ENCODE data around the gene PPP2R3A. TPM values are rescaled to one million over a fixed set of nuclear protein-coding genes. Genes with fewer than 3 reads are reported as not detected.

Gene PPP2R3A
- total and polyA plus RNA-seq, 2 donors: 0.80 to 1.1 TPM

DNA sequence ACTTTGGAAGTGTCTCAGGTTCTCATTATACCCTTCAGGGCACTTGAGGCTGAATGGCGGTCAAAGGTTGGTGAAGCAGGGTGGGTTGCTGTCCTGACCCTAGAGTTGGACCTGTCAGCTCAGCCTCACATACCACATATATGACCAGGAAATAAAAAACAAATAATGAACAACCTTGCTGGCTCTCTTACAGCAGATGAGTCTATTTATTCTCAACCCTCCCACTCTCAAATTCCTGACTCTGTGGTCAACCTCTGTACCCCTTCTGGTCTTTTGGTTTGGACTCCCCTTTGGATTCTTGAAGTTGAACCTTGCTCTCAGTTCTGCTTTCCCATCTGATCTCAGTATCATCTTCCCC lies 16.9 kb downstream of the PPP2R3A start:
- H3K27ac ChIP-seq (ENCODE audit: low read depth in 1 of 2, low read length in 1 of 2): no peak overlapping the region
- DNase-seq (ENCODE audit: low read depth in 6 of 9, low spot score in 9 of 9): no peak
- no peaks in the 10 kb centered on the region for H3K27me3 ChIP-seq (ENCODE audit: control insufficient read depth in 2 of 2, insufficient read depth in 1 of 2, low read length in 1 of 2)
- H3K4me3 ChIP-seq (ENCODE audit: low read length in 2 of 2): no peak overlapping the region
- WGBS: 96% methylated on average over 1 of the region's 1 CpG
- no peaks in the 10 kb centered on the region for H3K36me3 ChIP-seq (ENCODE audit: control insufficient read depth in 2 of 2, insufficient read depth in 2 of 2, low read length in 1 of 2)
- H3K4me1 ChIP-seq (ENCODE audit: control insufficient read depth in 2 of 2, insufficient read depth in 2 of 2, low read length in 2 of 2): no peaks in the 10 kb centered on the region
- no peaks in the 10 kb centered on the region for H3K9me3 ChIP-seq (ENCODE audit: control insufficient read depth in 2 of 2, insufficient read depth in 1 of 2, low read length in 1 of 2)

DNA sequence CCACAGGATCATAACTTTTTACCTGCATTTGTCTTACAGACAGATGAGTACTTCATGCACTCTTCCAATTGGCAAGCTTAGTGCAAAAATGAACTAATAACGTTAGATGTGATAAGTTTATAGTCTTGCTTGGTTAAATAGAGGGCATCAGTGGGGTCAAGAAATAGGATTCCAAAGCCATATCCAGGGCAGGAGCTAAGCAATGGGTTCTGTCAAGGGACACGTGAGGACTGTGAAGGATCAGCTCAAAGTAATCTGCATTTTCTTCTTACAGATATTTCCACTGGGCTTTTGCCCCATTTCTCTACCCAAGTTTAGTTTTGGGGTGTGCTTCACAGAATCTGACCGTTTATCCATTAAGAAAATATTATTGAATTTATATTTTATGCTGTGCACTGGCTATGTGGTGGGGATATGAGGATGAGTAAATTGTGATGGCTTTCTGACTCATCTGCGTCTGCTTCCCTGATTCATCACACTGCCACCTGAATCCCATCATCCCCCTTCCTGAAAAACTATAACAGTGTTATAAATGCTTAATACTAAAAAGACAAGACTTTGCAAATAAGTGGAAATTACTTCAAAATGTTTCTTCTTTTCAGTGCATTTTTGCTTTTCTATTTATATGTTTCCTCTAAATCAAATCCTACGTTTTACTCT lies 17.5 kb downstream of the PPP2R3A start:
- WGBS: 93% methylated on average over 5 of the region's 5 CpGs
- no peaks in the 10 kb centered on the region for H3K36me3 ChIP-seq (ENCODE audit: control insufficient read depth in 2 of 2, insufficient read depth in 2 of 2, low read length in 1 of 2)
- H3K9me3 ChIP-seq (ENCODE audit: control insufficient read depth in 2 of 2, insufficient read depth in 1 of 2, low read length in 1 of 2): no peaks in the 10 kb centered on the region
- no peaks in the 10 kb centered on the region for H3K4me1 ChIP-seq (ENCODE audit: control insufficient read depth in 2 of 2, insufficient read depth in 2 of 2, low read length in 2 of 2)
- DNase-seq (ENCODE audit: low read depth in 6 of 9, low spot score in 9 of 9): no peak
- H3K27ac ChIP-seq (ENCODE audit: low read depth in 1 of 2, low read length in 1 of 2): no peak overlapping the region
- no peaks in the 10 kb centered on the region for H3K27me3 ChIP-seq (ENCODE audit: control insufficient read depth in 2 of 2, insufficient read depth in 1 of 2, low read length in 1 of 2)
- H3K4me3 ChIP-seq (ENCODE audit: low read length in 2 of 2): no peak overlapping the region

DNA sequence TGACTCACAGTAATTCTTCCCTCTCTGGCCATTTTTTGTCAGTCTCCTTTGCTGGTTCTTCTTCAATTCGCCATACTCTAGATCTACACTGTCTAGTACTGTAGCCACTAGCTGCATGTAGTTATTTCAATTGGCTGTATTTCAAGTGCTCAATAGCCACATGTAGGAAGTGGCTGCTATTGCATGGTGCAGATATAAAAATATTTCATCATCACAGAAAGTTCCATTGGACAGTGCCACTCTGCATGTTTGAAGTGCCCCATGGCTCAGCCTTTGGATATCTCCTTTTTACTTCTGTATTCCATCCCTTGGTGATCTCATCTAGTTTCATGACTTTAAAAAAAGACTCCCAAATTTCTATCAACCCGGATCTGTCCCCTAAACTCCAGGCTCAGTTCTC lies 22.1 kb downstream of the PPP2R3A start:
- Histone ChIP-seq H3K27ac (ENCODE audit: low read depth in 1 of 2, low read length in 1 of 2) (no peak overlapping the region), H3K36me3 (ENCODE audit: control insufficient read depth in 2 of 2, insufficient read depth in 2 of 2, low read length in 1 of 2) (no peaks in the 10 kb centered on the region), H3K4me3 (ENCODE audit: low read length in 2 of 2) (no peak overlapping the region), H3K9me3 (ENCODE audit: control insufficient read depth in 2 of 2, insufficient read depth in 1 of 2, low read length in 1 of 2) (no peaks in the 10 kb centered on the region), H3K27me3 (ENCODE audit: control insufficient read depth in 2 of 2, insufficient read depth in 1 of 2, low read length in 1 of 2) (no peaks in the 10 kb centered on the region), H3K4me1 (ENCODE audit: control insufficient read depth in 2 of 2, insufficient read depth in 2 of 2, low read length in 2 of 2) (no peaks in the 10 kb centered on the region)
- DNase-seq (ENCODE audit: low read depth in 6 of 9, low spot score in 9 of 9): no peak
- WGBS: 96% methylated on average over 2 of the region's 2 CpGs

DNA sequence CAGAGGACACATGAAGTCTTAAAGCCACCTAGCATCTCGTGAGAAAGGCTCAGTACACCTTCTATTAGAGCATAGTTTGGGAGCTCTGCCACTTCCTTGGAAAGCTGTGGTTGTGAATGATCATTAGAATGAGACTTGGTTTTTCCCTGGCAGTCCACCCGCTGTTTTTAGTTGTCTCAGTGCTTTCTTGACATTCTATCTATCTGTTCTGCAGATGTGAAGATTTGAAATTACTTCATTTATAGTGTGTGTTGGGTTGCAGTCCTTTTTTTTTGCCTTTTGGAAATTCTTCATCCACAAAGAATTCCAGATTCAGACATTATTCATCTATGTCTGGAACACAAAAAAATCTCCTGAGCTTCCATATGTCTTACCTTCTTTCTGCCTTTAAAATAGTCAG lies 23.7 kb downstream of the PPP2R3A start:
- Histone ChIP-seq H3K9me3 (ENCODE audit: control insufficient read depth in 2 of 2, insufficient read depth in 1 of 2, low read length in 1 of 2) (no peaks in the 10 kb centered on the region), H3K27ac (ENCODE audit: low read depth in 1 of 2, low read length in 1 of 2) (no peak overlapping the region), H3K36me3 (ENCODE audit: control insufficient read depth in 2 of 2, insufficient read depth in 2 of 2, low read length in 1 of 2) (no peaks in the 10 kb centered on the region), H3K27me3 (ENCODE audit: control insufficient read depth in 2 of 2, insufficient read depth in 1 of 2, low read length in 1 of 2) (no peaks in the 10 kb centered on the region), H3K4me3 (ENCODE audit: low read length in 2 of 2) (no peak overlapping the region), H3K4me1 (ENCODE audit: control insufficient read depth in 2 of 2, insufficient read depth in 2 of 2, low read length in 2 of 2) (no peaks in the 10 kb centered on the region)
- WGBS: 91% methylated on average over 2 of the region's 2 CpGs
- no peak for DNase-seq (ENCODE audit: low read depth in 6 of 9, low spot score in 9 of 9)

DNA sequence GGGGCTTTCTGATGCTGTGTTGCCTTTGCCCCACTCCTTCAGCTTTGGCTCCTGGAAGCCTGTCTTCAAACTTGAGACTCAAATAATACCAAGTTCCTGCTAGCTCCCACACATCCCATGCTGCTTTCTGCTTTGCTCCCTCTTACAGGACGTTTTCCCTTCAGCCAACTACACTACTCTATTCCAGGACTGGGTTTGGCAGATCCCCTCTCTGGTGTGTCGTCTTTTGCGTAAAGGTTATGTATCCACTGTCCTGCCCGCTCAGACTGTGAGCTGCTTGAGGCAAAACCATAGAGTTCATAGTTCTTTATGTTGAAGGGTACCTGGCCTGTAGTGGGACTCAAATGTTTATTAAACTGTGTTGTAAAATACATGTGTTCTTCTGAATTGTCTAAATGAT lies 25.4 kb downstream of the PPP2R3A start:
- H3K9me3 ChIP-seq (ENCODE audit: control insufficient read depth in 2 of 2, insufficient read depth in 1 of 2, low read length in 1 of 2): no peaks in the 10 kb centered on the region
- H3K27ac ChIP-seq (ENCODE audit: low read depth in 1 of 2, low read length in 1 of 2): no peak overlapping the region
- 98% methylated on average over 4 of the region's 4 CpGs for WGBS
- no peaks in the 10 kb centered on the region for H3K27me3 ChIP-seq (ENCODE audit: control insufficient read depth in 2 of 2, insufficient read depth in 1 of 2, low read length in 1 of 2)
- no peak overlapping the region for H3K4me3 ChIP-seq (ENCODE audit: low read length in 2 of 2)
- DNase-seq (ENCODE audit: low read depth in 6 of 9, low spot score in 9 of 9): no peak
- H3K36me3 ChIP-seq (ENCODE audit: control insufficient read depth in 2 of 2, insufficient read depth in 2 of 2, low read length in 1 of 2): no peaks in the 10 kb centered on the region
- H3K4me1 ChIP-seq (ENCODE audit: control insufficient read depth in 2 of 2, insufficient read depth in 2 of 2, low read length in 2 of 2): no peaks in the 10 kb centered on the region

DNA sequence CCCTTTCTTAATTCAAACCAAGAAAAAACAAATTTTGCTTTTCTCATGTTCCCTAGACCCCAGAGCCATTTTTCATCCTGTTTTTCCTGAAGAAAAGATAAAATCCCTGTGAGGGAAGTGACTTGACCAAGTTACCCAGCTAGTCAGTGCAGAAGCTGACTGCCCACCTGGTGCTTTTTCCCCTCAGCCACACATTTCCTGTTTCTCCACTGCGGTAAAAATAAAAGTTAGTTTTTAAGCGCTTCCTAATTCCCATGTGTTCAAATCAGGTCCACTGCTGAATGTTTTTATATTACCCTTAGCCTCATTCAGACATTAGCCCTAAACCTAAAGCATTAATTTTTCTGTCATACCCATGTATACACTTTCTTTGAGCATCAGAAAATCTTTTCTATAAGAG lies 26.1 kb downstream of the PPP2R3A start:
- DNase-seq (ENCODE audit: low read depth in 6 of 9, low spot score in 9 of 9): no peak
- H3K4me1 ChIP-seq (ENCODE audit: control insufficient read depth in 2 of 2, insufficient read depth in 2 of 2, low read length in 2 of 2): no peaks in the 10 kb centered on the region
- no peaks in the 10 kb centered on the region for H3K36me3 ChIP-seq (ENCODE audit: control insufficient read depth in 2 of 2, insufficient read depth in 2 of 2, low read length in 1 of 2)
- H3K27ac ChIP-seq (ENCODE audit: low read depth in 1 of 2, low read length in 1 of 2): no peak overlapping the region
- no peaks in the 10 kb centered on the region for H3K27me3 ChIP-seq (ENCODE audit: control insufficient read depth in 2 of 2, insufficient read depth in 1 of 2, low read length in 1 of 2)
- no peak overlapping the region for H3K4me3 ChIP-seq (ENCODE audit: low read length in 2 of 2)
- 6% methylated on average over 2 of the region's 2 CpGs for WGBS
- no peaks in the 10 kb centered on the region for H3K9me3 ChIP-seq (ENCODE audit: control insufficient read depth in 2 of 2, insufficient read depth in 1 of 2, low read length in 1 of 2)

DNA sequence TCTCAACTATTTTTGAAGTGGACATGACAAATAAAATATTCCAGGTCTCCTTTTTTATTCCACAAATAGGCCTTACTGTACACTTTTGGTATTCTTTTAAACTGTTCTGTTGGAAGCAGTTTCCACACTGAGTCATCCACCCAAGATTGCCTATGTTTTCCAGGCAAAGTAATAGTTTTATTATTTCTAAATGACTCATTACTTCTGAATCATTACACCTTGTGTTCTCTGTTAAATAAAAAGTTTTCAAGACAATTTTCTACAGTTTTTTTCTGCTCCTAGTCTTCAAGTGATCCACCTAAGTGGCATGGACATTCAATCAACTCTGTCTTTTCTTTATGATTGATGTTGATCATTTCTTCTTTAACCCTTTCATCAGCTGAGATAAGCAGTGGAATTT lies 26.5 kb downstream of the PPP2R3A start:
- Histone ChIP-seq H3K36me3 (ENCODE audit: control insufficient read depth in 2 of 2, insufficient read depth in 2 of 2, low read length in 1 of 2) (no peaks in the 10 kb centered on the region), H3K27ac (ENCODE audit: low read depth in 1 of 2, low read length in 1 of 2) (no peak overlapping the region), H3K9me3 (ENCODE audit: control insufficient read depth in 2 of 2, insufficient read depth in 1 of 2, low read length in 1 of 2) (no peaks in the 10 kb centered on the region), H3K4me1 (ENCODE audit: control insufficient read depth in 2 of 2, insufficient read depth in 2 of 2, low read length in 2 of 2) (no peaks in the 10 kb centered on the region), H3K27me3 (ENCODE audit: control insufficient read depth in 2 of 2, insufficient read depth in 1 of 2, low read length in 1 of 2) (no peaks in the 10 kb centered on the region), H3K4me3 (ENCODE audit: low read length in 2 of 2) (no peak overlapping the region)
- no peak for DNase-seq (ENCODE audit: low read depth in 6 of 9, low spot score in 9 of 9)

DNA sequence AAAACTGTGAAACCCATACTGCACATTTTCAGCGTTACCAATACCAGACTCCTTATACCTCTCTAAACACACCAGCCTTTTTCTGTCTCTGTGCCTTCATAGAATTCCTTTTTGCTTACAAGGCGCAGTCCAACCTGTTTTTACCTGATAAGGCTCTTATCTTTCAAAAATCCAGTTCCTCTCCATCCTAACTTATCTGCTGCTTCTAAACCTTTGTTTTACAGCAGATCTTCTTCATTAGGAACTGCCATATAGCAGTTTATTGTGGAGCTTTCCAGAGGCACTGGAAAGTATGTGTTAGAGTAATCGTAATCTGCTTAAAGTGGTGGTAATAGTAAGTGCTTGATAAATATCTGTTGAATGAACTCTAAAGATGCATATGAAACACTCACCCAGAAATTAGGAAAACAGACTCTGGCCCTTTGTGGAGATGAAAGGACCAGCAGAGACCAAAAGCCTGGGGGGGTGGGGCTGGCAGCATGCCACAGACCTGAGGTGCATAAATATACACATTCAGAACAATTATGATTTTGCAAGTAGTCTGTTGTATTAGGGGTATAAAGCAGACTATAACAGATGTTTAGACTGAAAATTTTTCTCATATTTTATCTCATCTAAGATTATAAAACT lies 29.3 kb downstream of the PPP2R3A start:
- Histone ChIP-seq H3K4me1 (ENCODE audit: control insufficient read depth in 2 of 2, insufficient read depth in 2 of 2, low read length in 2 of 2) (no peaks in the 10 kb centered on the region), H3K9me3 (ENCODE audit: control insufficient read depth in 2 of 2, insufficient read depth in 1 of 2, low read length in 1 of 2) (no peaks in the 10 kb centered on the region), H3K4me3 (ENCODE audit: low read length in 2 of 2) (no peak overlapping the region), H3K27ac (ENCODE audit: low read depth in 1 of 2, low read length in 1 of 2) (no peak overlapping the region), H3K27me3 (ENCODE audit: control insufficient read depth in 2 of 2, insufficient read depth in 1 of 2, low read length in 1 of 2) (no peaks in the 10 kb centered on the region), H3K36me3 (ENCODE audit: control insufficient read depth in 2 of 2, insufficient read depth in 2 of 2, low read length in 1 of 2) (no peaks in the 10 kb centered on the region)
- 97% methylated on average over 3 of the region's 3 CpGs for WGBS
- no peak for DNase-seq (ENCODE audit: low read depth in 6 of 9, low spot score in 9 of 9)

DNA sequence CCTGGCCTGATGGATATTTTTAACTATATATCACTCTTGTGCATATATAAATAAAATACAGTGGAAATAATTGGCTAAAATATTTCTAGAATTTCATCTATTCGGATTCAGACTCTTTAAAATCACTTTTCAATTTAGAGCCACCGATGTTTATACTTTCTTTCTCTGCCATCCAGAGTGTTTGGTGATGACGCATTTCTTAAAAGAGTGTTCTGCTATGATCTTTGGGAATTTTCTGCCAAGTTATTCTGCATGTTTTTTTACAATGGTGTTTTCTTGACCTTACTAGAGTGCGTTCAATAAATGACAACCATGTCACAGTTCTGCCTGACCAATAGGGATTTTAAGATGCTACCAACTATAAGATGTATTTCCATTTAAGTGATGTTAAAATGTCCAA lies 30.2 kb downstream of the PPP2R3A start:
- 97% methylated on average over 4 of the region's 4 CpGs for WGBS

More for the DNA sequence above, 30.2 kb downstream of the PPP2R3A start:
- H3K36me3 ChIP-seq (ENCODE audit: control insufficient read depth in 2 of 2, insufficient read depth in 2 of 2, low read length in 1 of 2): no peaks in the 10 kb centered on the region
- no peaks in the 10 kb centered on the region for H3K9me3 ChIP-seq (ENCODE audit: control insufficient read depth in 2 of 2, insufficient read depth in 1 of 2, low read length in 1 of 2)
- no peaks in the 10 kb centered on the region for H3K4me1 ChIP-seq (ENCODE audit: control insufficient read depth in 2 of 2, insufficient read depth in 2 of 2, low read length in 2 of 2)
- H3K27ac ChIP-seq (ENCODE audit: low read depth in 1 of 2, low read length in 1 of 2): no peak overlapping the region
- H3K4me3 ChIP-seq (ENCODE audit: low read length in 2 of 2): no peak overlapping the region
- H3K27me3 ChIP-seq (ENCODE audit: control insufficient read depth in 2 of 2, insufficient read depth in 1 of 2, low read length in 1 of 2): no peaks in the 10 kb centered on the region
- DNase-seq (ENCODE audit: low read depth in 6 of 9, low spot score in 9 of 9): no peak
